ENCODE measurements around the gene SERINC5. TPM values are rescaled to one million over a fixed set of nuclear protein-coding genes. Genes with fewer than 3 reads are reported as not detected.

Gene SERINC5
- polyA plus RNA-seq, 1 of the 3 experiments (the other 2 are of a cell fraction) = 4.5 TPM

- Histone ChIP-seq H3K27ac (ENCODE audit: low read depth in 2 of 2, low read length in 1 of 2) (no peak overlapping the region), H3K4me1 (ENCODE audit: control insufficient read depth in 1 of 2, insufficient read depth in 2 of 2, low read depth in 1 of 2, low read length in 1 of 2) (no peaks in the 10 kb centered on the region; a peak in 1 of 4 replicates), H3K36me3 (replicated peaks in 1 of 2; ENCODE audit: control insufficient read depth in 1 of 2, insufficient read depth in 2 of 2, low read length in 1 of 2) (no peaks in the 10 kb centered on the region), H3K9me2 (no peaks in the 10 kb centered on the region), H3F3A (replicated peaks; ENCODE audit: insufficient read depth) (no peaks in the 10 kb centered on the region), H4K20me1 (ENCODE audit: insufficient read depth) (no peaks in the 10 kb centered on the region), H3K4me2 (no peak overlapping the region), H3K27me3 (ENCODE audit: insufficient read depth) (no peaks in the 10 kb centered on the region), H3K9me3 (no peaks in the 10 kb centered on the region), H3K9ac (no peak overlapping the region), H2AFZ (ENCODE audit: low read depth) (no peak overlapping the region), H3K4me3 (ENCODE audit: low read depth in 2 of 2, low read length in 1 of 2) (no peak overlapping the region), H3K79me2 (ENCODE audit: insufficient read depth) (no peaks in the 10 kb centered on the region)
- DNase-seq = no peak
- 69% methylated on average over 4 of the region's 4 CpGs for WGBS (ENCODE audit: low lambda C conversion rate)
- ChIA-PET CTCF (interaction anchor here (0.8 kb wide), 1 partner anchor 21 kb away, joined by 4 read pairs; no protein-coding TSS in a partner anchor), POLR2A (no interaction called here)
- TF ChIP-seq POLR2AphosphoS5 (IDR thresholded peaks at IDR 0.05; ENCODE audit: low read depth, low read length) = no peak
- no peak for TF ChIP-seq TAF1 (IDR thresholded peaks at IDR 0.05; ENCODE audit: borderline replicate concordance, low read depth, low read length)
- TF ChIP-seq FOXM1 (IDR thresholded peaks at IDR 0.05; ENCODE audit: low read depth) = no peak
- TF ChIP-seq MEF2A (IDR thresholded peaks at IDR 0.05; ENCODE audit: borderline replicate concordance, low read depth) = no peak
- no peak for TF ChIP-seq RAD21 (IDR thresholded peaks at IDR 0.05; ENCODE audit: low read length)
- no peak for TF ChIP-seq FOXJ3 (CRISPR knock-in tag; IDR thresholded peaks at IDR 0.05)
- TF ChIP-seq, protein P1, sequence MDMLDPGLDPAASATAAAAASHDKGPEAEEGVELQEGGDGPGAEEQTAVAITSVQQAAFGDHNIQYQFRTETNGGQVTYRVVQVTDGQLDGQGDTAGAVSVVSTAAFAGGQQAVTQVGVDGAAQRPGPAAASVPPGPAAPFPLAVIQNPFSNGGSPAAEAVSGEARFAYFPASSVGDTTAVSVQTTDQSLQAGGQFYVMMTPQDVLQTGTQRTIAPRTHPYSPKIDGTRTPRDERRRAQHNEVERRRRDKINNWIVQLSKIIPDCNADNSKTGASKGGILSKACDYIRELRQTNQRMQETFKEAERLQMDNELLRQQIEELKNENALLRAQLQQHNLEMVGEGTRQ (IDR thresholded peaks at IDR 0.05; ENCODE audit: borderline replicate concordance, low read depth, low read length) = no peak
- no peak for TF ChIP-seq MXI1 (IDR thresholded peaks at IDR 0.05; ENCODE audit: low read depth, low read length)
- TF ChIP-seq TEAD4 (IDR thresholded peaks at IDR 0.05; ENCODE audit: borderline replicate concordance, insufficient read depth) = no peak
These were observed 186.5 kb downstream of the SERINC5 start for GRCh38 chr5:80069251-80069800.

DNA sequence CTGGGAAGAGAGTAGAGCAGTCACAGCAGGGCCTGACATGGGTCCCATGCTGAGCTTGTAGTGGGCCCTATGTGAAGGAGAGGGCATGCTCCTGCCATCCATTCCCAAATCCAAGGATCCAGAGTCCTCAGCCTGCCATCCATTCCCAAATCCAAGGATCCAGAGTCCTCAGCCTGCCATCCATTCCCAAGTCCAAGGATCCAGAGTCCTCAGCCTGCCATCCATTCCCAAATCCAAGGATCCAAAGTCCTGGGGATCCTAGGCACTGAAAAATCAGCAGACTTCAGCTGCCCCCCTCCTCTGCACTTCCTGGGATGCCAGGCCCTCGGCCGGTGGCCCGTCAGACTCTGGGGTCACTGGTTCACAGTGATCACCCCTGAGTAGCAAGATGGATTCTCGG, 187.1 kb downstream of the SERINC5 start:
- Histone ChIP-seq H3K27ac (ENCODE audit: low read depth in 2 of 2, low read length in 1 of 2) (no peak overlapping the region), H3K79me2 (ENCODE audit: insufficient read depth) (no peaks in the 10 kb centered on the region), H3K36me3 (replicated peaks in 1 of 2; ENCODE audit: control insufficient read depth in 1 of 2, insufficient read depth in 2 of 2, low read length in 1 of 2) (no peaks in the 10 kb centered on the region), H2AFZ (ENCODE audit: low read depth) (no peak overlapping the region), H3K9me2 (no peaks in the 10 kb centered on the region), H3K4me3 (ENCODE audit: low read depth in 2 of 2, low read length in 1 of 2) (no peak overlapping the region), H3K27me3 (ENCODE audit: insufficient read depth) (no peaks in the 10 kb centered on the region), H3K4me2 (no peak overlapping the region), H3K9me3 (no peaks in the 10 kb centered on the region), H3K4me1 (ENCODE audit: control insufficient read depth in 1 of 2, insufficient read depth in 2 of 2, low read depth in 1 of 2, low read length in 1 of 2) (no peaks in the 10 kb centered on the region; a peak in 1 of 4 replicates), H3K9ac (no peak overlapping the region), H3F3A (replicated peaks; ENCODE audit: insufficient read depth) (no peaks in the 10 kb centered on the region), H4K20me1 (ENCODE audit: insufficient read depth) (no peaks in the 10 kb centered on the region)
- ChIA-PET CTCF (interaction anchor here (1.8 kb wide), 1 partner anchor 14 kb away, joined by 7 read pairs; no protein-coding TSS in a partner anchor), POLR2A (no interaction called here)
- no peak for DNase-seq
- WGBS (ENCODE audit: low lambda C conversion rate) = 77% methylated on average over 4 of the region's 4 CpGs
- no peak for TF ChIP-seq EP300 (IDR thresholded peaks at IDR 0.05; ENCODE audit: borderline replicate concordance in 1 of 2, low read depth in 1 of 2, low read length in 1 of 2)
- TF ChIP-seq IRF3 (IDR thresholded peaks at IDR 0.05; ENCODE audit: low read depth, low read length) = no peak
- no peak for TF ChIP-seq PBX3 (IDR thresholded peaks at IDR 0.05)
- TF ChIP-seq FOXJ3 (CRISPR knock-in tag; IDR thresholded peaks at IDR 0.05) = no peak
- TF ChIP-seq SIN3A (IDR thresholded peaks at IDR 0.05; ENCODE audit: borderline replicate concordance, low read depth, low read length) = no peak
- no peak for TF ChIP-seq GATA2 (CRISPR knock-in tag; IDR thresholded peaks at IDR 0.05)
- TF ChIP-seq ZBTB33 (IDR thresholded peaks at IDR 0.05; ENCODE audit: borderline replicate concordance, low read depth) = no peak
- TF ChIP-seq FOSL2 (IDR thresholded peaks at IDR 0.05; ENCODE audit: borderline replicate concordance, low read depth) = no peak
- TF ChIP-seq POLR2AphosphoS5 (IDR thresholded peaks at IDR 0.05; ENCODE audit: low read depth, low read length) = no peak
- no peak for TF ChIP-seq RXRA (IDR thresholded peaks at IDR 0.05; ENCODE audit: borderline replicate concordance, low read depth)
- no peak for TF ChIP-seq ELF1 (IDR thresholded peaks at IDR 0.05)
- TF ChIP-seq FOXM1 (IDR thresholded peaks at IDR 0.05; ENCODE audit: low read depth) = no peak
- TF ChIP-seq, protein P2, sequence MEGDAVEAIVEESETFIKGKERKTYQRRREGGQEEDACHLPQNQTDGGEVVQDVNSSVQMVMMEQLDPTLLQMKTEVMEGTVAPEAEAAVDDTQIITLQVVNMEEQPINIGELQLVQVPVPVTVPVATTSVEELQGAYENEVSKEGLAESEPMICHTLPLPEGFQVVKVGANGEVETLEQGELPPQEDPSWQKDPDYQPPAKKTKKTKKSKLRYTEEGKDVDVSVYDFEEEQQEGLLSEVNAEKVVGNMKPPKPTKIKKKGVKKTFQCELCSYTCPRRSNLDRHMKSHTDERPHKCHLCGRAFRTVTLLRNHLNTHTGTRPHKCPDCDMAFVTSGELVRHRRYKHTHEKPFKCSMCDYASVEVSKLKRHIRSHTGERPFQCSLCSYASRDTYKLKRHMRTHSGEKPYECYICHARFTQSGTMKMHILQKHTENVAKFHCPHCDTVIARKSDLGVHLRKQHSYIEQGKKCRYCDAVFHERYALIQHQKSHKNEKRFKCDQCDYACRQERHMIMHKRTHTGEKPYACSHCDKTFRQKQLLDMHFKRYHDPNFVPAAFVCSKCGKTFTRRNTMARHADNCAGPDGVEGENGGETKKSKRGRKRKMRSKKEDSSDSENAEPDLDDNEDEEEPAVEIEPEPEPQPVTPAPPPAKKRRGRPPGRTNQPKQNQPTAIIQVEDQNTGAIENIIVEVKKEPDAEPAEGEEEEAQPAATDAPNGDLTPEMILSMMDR (IDR thresholded peaks at IDR 0.05) = no peak
- TF ChIP-seq RCOR1 (IDR thresholded peaks at IDR 0.05; ENCODE audit: low read length) = no peak
- TF ChIP-seq RFX5 (IDR thresholded peaks at IDR 0.05; ENCODE audit: low read length) = no peak
- no peak for TF ChIP-seq TEAD4 (IDR thresholded peaks at IDR 0.05; ENCODE audit: borderline replicate concordance, insufficient read depth)
